Measurements from ENCODE around the gene HSPB1. TPM values are rescaled to one million over a fixed set of nuclear protein-coding genes. Genes with fewer than 3 reads are reported as not detected.
"Not testable (repeated sequence)": the region's sequence is repeated elsewhere in the genome, so short reads cannot be mapped to it uniquely, and the experiment has no call there.

HSPB1 gene
- polyA plus RNA-seq, 4 donors = 137 to 302 (median 224) TPM

DNA sequence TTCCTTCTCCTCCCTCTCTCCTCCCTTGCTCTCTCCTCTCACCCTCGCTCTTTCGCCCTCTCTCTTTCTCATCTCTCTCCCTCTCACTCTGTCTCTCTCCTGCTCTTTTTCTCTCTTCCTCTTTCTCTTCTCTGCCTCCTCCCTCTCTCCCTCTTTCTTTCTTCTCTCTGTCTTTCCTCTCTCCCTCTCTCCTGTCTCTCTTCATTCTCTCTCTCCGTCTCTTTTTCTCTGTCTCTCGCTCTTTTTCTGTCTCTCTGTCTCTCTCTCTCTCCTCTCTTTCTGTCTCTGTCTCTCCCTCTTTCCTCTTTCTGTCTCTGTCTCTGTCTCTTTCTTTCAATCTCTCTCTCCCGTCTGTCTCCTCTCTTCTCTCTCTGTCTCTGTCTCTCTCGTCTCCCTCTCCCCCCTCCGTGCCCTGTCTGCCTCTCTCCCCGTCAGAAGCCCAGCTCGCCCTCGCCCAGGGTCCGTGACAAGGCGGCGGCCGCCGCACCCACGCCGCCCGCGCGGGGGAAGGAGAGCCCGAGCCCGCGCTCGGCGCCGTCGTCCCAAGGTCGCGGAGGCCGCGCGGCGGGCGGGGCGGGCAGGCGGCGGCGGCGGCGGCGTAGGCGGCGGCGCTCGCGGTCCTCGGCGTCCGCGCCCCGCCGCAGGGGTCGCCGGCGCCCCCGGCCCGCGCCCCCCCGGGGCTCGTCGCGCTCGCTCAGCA lies 21.3 kb upstream of the HSPB1 start:
- no peak for DNase-seq (ENCODE audit: low read depth in 4 of 4, low spot score in 2 of 4)

GRCh38 chr7:76281706-76282343 lies 20.6 kb upstream of the HSPB1 start:
- DNase-seq (ENCODE audit: low read depth in 4 of 4, low spot score in 2 of 4) = no peak

DNA sequence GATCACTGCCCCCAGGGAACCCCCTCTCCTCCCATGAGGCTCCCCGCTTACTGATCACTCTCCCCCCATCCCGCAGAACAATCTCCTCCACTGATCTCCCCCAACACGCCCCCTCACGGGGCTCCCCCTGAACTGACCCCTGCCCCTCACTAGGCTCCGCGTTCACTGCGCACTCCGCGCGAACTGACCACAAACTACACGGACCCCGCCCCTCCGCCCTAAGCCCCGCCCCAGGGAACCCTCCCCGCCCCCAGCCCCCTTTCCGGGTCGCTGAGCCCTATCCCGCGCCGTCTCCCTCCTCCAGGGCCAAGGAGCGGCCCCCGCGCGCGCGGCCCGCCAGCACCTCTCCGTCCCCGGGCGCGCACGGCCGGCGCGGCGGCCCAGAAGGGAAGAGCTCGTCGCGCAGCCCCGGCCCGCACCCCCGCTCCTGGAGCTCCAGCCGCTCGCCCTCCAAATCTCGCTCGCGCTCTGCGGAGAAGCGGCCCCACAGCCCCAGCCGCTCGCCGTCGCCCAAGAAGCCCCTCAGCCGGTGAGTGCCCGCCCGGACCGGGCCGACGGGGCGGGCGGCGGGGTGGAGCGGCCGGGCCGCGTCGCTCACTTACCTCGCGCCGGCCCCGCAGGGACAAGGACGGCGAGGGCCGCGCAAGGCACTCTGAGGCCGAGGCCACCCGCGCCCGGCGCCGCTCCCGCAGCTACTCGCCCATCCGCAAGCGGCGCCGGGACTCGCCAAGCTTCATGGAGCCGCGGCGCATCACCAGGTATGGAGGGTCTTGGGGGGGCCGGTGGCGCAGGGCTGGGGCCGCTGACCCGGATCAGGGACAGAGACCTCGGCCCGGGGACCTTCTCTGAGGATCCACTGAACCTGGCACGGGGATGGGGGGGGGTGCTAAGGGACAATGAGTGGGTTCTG lies 19.9 kb upstream of the HSPB1 start:
- no peak for DNase-seq (ENCODE audit: low read depth in 4 of 4, low spot score in 2 of 4)

DNA sequence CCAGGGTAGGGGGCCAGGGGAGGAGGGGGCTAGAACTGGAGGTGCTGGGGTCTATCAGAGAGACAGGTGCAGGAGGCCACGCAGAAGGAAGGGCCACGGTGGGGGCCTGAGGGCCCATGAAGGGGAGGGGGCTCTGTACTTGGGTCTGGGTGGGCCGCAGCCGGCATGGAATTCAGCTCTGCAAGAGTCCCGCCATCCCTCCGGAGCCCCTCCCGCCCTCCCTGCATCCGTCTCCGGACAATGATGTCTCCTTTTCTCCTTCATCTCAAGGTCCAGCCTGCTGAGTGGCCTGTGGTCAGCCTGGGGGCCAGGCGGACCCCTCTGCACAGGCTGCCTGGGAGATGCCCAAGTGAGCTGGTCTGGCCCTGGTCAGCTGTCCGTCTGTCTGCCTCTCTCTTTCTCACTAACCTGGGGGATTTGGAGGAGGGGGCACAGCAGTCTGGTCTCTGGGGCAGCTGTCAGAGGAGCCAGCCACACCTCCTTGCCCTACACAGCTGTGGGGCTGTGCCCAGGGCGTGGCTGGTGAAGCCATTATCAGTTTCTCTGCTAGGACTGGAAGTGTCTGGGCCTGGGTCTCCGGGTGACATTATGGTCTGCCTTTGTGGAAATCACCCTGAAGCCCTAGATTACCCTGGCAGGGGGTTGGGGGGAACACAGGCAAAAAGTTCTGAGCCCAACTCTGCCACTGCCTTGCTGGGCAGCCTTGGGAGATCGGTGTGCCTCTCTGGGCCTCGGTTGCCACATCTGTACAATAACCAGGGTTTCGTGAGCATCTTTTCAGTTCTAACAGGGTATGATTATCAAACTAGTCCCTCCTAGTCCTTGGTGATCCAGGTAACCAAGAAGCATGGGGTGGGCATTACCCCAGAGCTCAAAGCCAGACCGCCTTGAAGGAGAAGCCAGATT lies 19.0 kb upstream of the HSPB1 start:
- no peak for DNase-seq (ENCODE audit: low read depth in 4 of 4, low spot score in 2 of 4)

GRCh38 chr7:76285604-76286374 lies 16.7 kb upstream of the HSPB1 start:
- no peak for DNase-seq (ENCODE audit: low read depth in 4 of 4, low spot score in 2 of 4)

DNA sequence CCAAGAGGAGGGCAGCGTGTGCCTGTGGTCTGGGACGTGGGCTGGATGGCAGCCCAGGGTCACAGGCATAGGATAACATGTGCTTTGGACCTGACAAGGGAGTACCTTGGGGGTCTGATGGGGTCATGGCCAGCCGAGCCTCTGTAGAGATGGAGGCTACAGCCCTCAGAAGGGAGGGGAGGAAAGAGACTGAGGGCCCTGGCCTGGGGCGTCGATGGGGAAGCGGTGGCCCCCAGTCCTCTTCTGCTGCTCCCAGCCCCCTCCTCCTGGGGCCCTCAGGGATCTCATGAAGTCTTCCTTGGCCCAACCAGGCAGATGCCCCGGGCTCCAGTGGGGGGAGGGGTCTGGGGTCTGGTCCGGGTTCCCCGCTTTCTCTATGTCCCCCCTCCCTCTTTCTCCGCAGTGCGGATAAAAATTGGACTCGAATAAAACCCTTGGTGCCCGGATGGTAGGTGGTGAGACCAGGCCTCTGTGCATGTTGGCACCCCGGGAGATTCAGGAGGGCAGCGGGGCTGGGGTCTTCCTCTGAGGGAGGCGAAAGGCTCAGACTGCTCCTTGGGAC lies 15.6 kb upstream of the HSPB1 start:
- DNase-seq (ENCODE audit: low read depth in 4 of 4, low spot score in 2 of 4) = no peak

- not testable (repeated sequence) for DNase-seq (ENCODE audit: low read depth in 4 of 4, low spot score in 2 of 4)
Observed at GRCh38 chr7:76290847-76291350, 11.6 kb upstream of the HSPB1 start.

- DNase-seq (ENCODE audit: low read depth in 4 of 4, low spot score in 2 of 4) = peak in 2 of 4 donors; percentile 78 to 82
Observed at GRCh38 chr7:76291351-76292212, 10.9 kb upstream of the HSPB1 start.

DNA sequence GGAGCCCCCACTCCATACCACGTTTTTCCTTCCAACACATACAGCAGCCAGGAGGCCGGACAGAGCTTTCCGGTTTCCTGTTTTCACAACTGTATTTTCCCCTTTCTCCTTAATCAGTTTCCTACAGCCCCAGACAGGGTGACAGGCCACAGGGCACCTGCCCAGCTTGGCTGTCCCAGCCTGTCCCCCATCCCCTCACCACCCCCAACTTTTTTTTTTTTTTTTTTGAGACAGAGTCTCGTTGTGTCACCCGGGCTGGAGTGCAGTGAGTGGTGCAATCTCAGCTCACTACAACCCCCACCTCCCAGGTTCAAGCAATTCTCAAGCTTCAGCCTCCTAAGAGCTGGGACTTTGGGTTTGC lies 10.3 kb upstream of the HSPB1 start:
- DNase-seq (ENCODE audit: low read depth in 4 of 4, low spot score in 2 of 4) = no peak

DNA sequence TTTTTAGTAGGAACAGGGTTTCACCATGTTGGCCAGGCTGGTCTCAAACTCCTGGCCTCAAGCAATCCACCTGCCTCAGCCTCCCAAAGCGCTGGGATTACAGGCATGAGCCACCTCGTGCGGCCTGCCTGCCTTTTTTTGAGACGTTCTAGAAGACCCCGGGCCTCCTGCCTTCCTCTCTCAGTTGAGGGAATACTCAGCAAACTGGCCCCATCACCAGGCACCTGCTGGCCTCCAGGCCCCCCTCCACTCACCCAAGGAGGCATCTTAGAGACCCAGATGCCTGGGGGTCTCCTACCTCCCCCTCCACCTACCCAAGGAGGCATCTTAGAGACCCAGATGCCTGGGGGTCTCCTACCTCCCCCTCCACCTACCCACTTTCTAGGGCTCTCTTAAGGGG lies 9.6 kb upstream of the HSPB1 start:
- DNase-seq (ENCODE audit: low read depth in 4 of 4, low spot score in 2 of 4) = not testable (repeated sequence)

DNA sequence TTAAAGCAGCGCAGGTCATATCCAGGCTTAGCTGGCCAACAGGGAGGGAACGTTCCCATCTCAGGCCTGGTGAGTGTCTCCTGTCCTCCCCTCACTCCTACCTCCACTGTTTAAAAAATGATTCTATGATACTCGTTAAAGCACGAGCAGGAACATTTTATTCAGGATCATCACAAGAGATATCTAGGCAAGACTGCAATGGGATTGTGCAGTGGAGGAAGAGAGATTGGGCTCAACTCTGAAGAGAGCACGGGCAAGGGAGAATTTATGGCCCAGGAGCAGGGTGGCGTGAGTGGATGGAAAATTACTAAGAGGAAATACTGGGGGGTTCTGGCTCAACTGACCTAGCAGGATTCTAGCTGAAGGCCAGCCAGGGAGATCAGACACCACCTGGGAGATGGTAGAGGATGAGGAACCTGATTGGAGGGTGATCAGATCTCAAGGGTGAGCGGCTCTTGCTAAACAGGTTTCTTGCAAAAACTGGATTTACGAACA lies 9.0 kb upstream of the HSPB1 start:
- no peak for DNase-seq (ENCODE audit: low read depth in 4 of 4, low spot score in 2 of 4)

DNA sequence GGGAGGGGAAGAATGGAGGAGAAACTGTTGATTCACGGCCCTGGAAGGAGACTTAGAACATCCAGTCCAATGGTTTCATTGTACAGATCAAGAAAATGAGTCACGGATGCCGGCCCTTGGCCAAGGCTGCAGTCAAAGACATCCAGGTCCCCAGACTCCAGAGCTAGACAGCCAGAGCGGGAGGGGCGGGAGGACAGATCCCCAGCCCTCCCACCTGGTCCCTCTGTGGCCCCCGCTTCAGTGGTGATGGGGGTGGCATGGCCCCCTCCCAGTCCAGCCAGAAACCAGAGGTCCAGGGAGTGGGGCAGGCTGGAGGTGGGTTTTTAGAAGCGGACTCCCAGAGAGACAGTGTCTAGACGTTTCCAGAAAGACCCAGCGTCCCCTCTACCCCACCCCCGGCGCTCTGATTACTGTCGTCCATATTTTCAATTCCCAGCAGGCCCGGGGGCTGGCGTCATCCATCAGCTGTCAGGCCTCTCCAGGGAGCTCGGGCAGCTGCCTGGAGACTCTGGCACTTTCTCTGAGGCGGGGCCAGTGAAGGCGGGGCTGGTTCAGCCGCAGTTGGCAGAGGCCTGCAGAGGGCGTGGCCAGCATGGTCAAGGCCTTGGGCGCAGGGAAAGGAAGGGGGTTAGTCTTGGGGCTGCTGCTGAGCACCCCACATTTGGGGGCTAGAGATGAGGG lies 8.0 kb upstream of the HSPB1 start:
- peak in 2 of 4 donors; percentile 41 to 68 for DNase-seq (ENCODE audit: low read depth in 4 of 4, low spot score in 2 of 4)

DNA sequence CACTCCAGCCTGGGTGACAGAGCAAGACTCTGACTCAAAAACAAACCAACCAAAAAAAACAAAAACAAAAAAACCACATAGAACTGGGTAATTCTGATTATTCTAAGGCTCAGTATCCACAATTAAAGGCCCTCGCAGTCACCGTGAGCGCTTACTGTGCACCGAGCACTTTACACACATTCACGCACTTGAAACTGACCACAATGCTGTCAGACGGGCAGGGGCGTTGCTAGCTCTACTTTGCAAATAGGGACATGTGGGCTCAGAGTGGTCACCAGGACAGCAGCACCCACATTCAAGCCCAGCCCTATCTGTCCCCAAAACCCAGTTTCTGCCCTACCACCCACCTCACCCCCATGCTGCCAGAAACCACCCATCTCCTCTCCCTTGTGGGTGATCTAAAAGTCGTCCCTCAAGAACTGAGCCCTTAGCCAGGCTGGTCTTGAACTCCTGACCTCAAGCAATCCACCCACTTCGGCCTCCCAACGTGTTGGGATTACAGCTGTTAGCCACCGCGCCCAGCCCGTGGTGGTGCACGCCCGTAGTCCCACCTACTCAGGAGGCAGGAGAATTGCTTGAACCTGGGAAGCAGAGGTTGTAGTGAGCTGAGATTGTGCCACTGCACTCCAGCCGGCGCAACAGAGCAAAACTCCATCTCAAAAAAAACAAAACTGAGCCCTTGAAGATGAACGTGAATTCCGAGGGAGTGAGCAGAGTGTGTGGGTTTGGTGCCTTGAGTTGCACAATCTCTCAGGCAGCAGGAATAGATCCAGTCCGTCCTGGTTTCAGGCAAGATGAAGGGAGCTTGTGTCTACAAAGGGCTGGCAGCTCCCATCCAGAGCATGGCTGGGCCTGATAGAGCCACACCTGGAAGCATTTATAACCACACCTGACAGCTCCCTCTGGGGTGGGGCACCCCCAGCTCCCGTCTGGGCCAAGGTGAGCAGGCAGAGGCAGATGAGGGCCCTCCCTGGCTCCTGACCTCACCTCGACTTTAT lies 5.4 kb upstream of the HSPB1 start:
- no peak for DNase-seq (ENCODE audit: low read depth in 4 of 4, low spot score in 2 of 4)

DNA sequence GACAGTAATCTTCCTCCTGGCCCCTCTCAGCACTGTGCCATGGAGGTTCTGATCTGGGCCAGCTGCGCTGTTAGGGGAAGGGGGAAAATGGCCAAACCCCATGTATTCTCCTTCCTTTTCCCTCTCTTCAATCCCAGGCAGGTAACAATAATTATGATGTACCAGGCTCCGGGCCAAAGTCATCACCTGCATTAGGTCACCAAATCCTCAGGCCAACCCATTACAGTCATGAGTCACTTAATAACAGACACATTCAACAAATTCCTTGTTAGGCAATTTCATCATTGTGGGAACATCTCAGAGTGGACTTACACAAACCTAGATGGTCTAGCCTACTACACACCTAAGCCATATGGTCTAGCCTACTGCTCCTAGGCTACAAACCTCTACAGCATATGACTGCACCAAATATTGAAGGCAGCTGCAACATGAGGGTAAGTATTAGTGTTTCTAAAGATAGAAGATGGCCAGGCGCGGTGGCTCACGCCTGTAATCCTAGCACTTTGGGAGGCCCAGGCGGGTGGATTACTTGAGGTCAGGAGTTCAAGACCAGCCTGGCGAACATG lies 2.2 kb upstream of the HSPB1 start:
- DNase-seq (ENCODE audit: low read depth in 4 of 4, low spot score in 2 of 4) = no peak

DNA sequence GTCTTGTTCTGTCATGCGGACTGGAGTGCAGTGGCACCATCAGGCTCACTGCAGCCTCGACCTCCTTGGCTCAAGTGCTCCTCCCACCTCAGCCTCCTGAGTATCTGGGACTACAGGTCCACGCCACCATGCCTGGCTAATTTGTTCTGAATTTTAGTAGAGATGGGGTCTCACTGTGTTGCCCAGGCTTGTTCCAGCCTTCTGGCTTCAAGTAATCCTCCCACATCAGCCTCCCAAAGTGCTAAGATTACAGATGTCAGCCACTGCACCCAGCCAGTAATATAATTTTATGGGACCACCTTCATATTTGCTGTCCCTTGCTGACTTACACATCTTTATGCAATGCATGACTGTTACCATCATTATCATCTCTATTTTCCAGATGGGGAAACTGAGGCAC lies 1.5 kb upstream of the HSPB1 start:
- DNase-seq (ENCODE audit: low read depth in 4 of 4, low spot score in 2 of 4) = no peak
